SIG-M5 treated with dmso at 0.1 percent for 504 hours (cell line): ENCODE measurements around the gene PRPH2.
"Not testable (repeated sequence)": the region's sequence is repeated elsewhere in the genome, so short reads cannot be mapped to it uniquely, and the experiment has no call there.

Experiments used
- DNase-seq: peaks from one replicate; lab custom pipeline; 2025; ENCODE audit not compliant: unreplicated experiment; lab: John Stamatoyannopoulos, UW

PRPH2 gene

GRCh38 chr6:42742116-42742894 is 19.9 kb upstream of the PRPH2 start:
- DNase-seq = no peak

- no peak for DNase-seq
These were observed 18.3 kb upstream of the PRPH2 start for GRCh38 chr6:42740725-42741124.

GRCh38 chr6:42735976-42736375 is 13.6 kb upstream of the PRPH2 start:
- DNase-seq = no peak

- DNase-seq = not testable (repeated sequence)
These were observed 11.6 kb upstream of the PRPH2 start for GRCh38 chr6:42733867-42734481.

- DNase-seq = no peak
These were observed 7.3 kb upstream of the PRPH2 start for GRCh38 chr6:42729731-42730130.

GRCh38 chr6:42727627-42728026 is 5.2 kb upstream of the PRPH2 start:
- DNase-seq = no peak

GRCh38 chr6:42727087-42727611 is 4.8 kb upstream of the PRPH2 start:
- no peak for DNase-seq

- peak; percentile 93 for DNase-seq
These were observed 4.2 kb upstream of the PRPH2 start for GRCh38 chr6:42726485-42727086.

- no peak for DNase-seq
These were observed 3.6 kb upstream of the PRPH2 start for GRCh38 chr6:42726026-42726425.

GRCh38 chr6:42724825-42725224 is 2.4 kb upstream of the PRPH2 start:
- DNase-seq = no peak

- DNase-seq = no peak
These were observed 1.7 kb downstream of the PRPH2 start for GRCh38 chr6:42720739-42721138.

GRCh38 chr6:42715871-42716270 is 6.5 kb downstream of the PRPH2 start:
- no peak for DNase-seq

- no peak for DNase-seq
These were observed 8.2 kb downstream of the PRPH2 start for GRCh38 chr6:42714098-42714761.

GRCh38 chr6:42711930-42712329 is 10.5 kb downstream of the PRPH2 start:
- DNase-seq = no peak

GRCh38 chr6:42710316-42710715 is 12.1 kb downstream of the PRPH2 start:
- DNase-seq = no peak

- no peak for DNase-seq
These were observed 12.5 kb downstream of the PRPH2 start for GRCh38 chr6:42709871-42710270.

GRCh38 chr6:42708096-42708495 is 14.3 kb downstream of the PRPH2 start:
- no peak for DNase-seq

GRCh38 chr6:42707595-42707994 is 14.8 kb downstream of the PRPH2 start:
- no peak for DNase-seq

GRCh38 chr6:42704937-42705374 is 17.4 kb downstream of the PRPH2 start:
- no peak for DNase-seq

GRCh38 chr6:42704251-42704936 is 18.0 kb downstream of the PRPH2 start:
- DNase-seq = no peak

GRCh38 chr6:42702786-42703185 is 19.6 kb downstream of the PRPH2 start:
- DNase-seq = not testable (repeated sequence)
